GM23338 (cell line): Measurements from ENCODE around the gene MED13L.

Experiments
- CREB1 ChIP-seq: fragments of 250-450 bp; sonication (Bioruptor Pico); IDR thresholded peaks from 2 replicates; pipeline ENCODE4 v1.5.0; 2020; ENCODE audit warnings: low read depth, mild to moderate bottlenecking, moderate library complexity
- EZH2 ChIP-seq: fragments of 200-600 bp; sonication (generic); IDR thresholded peaks from one replicate; pipeline ENCODE4 v1.8.0; 2017; ENCODE audit warnings: antibody characterized with exemption, mild to moderate bottlenecking, low read depth; ENCODE audit not compliant: unreplicated experiment
- EZH2phosphoT487 ChIP-seq: fragments of 200-600 bp; sonication (generic); IDR thresholded peaks from one replicate; pipeline ENCODE4 v1.8.1; 2018; ENCODE audit warnings: antibody characterized with exemption; ENCODE audit not compliant: unreplicated experiment
- JUNB ChIP-seq: IDR thresholded peaks from one replicate; pipeline ENCODE4 v1.6.1; 2016; ENCODE audit warnings: antibody characterized with exemption; ENCODE audit not compliant: unreplicated experiment
- POLR2AphosphoS5 ChIP-seq: IDR thresholded peaks from 2 replicates; pipeline ENCODE4 v1.6.1; 2016; ENCODE audit warnings: antibody characterized with exemption, low read depth
- STAT1 ChIP-seq: IDR thresholded peaks from one replicate; pipeline ENCODE4 v1.6.1; 2016; ENCODE audit warnings: antibody characterized with exemption; ENCODE audit not compliant: unreplicated experiment
- TF ChIP-seq, protein P1 (sequence below), 2 experiments: fragments of 200-600 bp in 1 of 2; sonication (generic) in 1 of 2; conservative IDR thresholded peaks; 2 replicates each; pipeline versions ENCODE4 v1.5.1 to v1.6.1; 2016 to 2017; ENCODE audit warnings: antibody characterized with exemption in 2 of 2, low read depth in 2 of 2, mild to moderate bottlenecking in 2 of 2, moderate library complexity in 1 of 2
- TF ChIP-seq, protein P2 (sequence below): IDR thresholded peaks from one replicate; pipeline ENCODE4 v1.6.1; 2018; ENCODE audit warnings: antibody characterized with exemption; ENCODE audit not compliant: unreplicated experiment
- TF ChIP-seq, protein P3 (sequence below): fragments of 250-450 bp; sonication (Bioruptor Pico); IDR thresholded peaks from 2 replicates; pipeline ENCODE4 v1.5.0; 2020; ENCODE audit warnings: mild to moderate bottlenecking, moderate library complexity

DNA sequence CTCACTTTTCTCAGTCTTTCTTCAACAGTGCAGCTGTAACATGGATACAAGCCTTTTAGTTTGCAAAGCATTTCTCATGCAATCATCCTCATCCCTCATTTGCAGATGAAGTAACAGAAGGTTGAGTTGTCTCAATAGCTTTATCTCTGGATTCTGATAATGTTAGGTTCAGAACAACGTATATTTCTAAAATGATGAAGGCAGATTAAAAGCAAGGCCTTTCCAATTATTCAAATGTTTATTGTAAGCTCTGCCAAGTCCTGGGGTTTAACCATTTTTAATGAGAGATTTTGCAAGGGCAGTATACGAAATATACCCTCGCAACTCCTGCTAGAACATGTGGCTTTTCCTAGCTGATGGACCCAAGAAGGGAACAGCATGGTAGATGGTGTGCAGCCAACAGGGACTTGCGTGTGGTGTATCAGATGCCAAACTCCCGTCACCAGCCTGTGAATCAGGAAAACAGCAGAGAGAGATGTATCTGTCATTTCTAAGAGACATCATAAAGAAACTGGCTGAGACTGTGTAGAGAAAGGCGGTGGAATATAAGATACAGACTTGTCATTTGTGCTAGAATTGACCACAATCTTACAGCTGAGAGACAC lies 319.7 kb downstream of the MED13L start:
- no peak for TF ChIP-seq POLR2AphosphoS5
- TF ChIP-seq, protein P1, sequence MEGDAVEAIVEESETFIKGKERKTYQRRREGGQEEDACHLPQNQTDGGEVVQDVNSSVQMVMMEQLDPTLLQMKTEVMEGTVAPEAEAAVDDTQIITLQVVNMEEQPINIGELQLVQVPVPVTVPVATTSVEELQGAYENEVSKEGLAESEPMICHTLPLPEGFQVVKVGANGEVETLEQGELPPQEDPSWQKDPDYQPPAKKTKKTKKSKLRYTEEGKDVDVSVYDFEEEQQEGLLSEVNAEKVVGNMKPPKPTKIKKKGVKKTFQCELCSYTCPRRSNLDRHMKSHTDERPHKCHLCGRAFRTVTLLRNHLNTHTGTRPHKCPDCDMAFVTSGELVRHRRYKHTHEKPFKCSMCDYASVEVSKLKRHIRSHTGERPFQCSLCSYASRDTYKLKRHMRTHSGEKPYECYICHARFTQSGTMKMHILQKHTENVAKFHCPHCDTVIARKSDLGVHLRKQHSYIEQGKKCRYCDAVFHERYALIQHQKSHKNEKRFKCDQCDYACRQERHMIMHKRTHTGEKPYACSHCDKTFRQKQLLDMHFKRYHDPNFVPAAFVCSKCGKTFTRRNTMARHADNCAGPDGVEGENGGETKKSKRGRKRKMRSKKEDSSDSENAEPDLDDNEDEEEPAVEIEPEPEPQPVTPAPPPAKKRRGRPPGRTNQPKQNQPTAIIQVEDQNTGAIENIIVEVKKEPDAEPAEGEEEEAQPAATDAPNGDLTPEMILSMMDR (conservative IDR thresholded peaks at IDR 0.05; ENCODE audit: low read depth in 2 of 2): no peak
- TF ChIP-seq STAT1: no peak
- TF ChIP-seq CREB1 (CRISPR knock-in tag): no peak
- TF ChIP-seq EZH2phosphoT487: no peak
- TF ChIP-seq EZH2: no peak
- no peak for TF ChIP-seq JUNB
- TF ChIP-seq, protein P2, sequence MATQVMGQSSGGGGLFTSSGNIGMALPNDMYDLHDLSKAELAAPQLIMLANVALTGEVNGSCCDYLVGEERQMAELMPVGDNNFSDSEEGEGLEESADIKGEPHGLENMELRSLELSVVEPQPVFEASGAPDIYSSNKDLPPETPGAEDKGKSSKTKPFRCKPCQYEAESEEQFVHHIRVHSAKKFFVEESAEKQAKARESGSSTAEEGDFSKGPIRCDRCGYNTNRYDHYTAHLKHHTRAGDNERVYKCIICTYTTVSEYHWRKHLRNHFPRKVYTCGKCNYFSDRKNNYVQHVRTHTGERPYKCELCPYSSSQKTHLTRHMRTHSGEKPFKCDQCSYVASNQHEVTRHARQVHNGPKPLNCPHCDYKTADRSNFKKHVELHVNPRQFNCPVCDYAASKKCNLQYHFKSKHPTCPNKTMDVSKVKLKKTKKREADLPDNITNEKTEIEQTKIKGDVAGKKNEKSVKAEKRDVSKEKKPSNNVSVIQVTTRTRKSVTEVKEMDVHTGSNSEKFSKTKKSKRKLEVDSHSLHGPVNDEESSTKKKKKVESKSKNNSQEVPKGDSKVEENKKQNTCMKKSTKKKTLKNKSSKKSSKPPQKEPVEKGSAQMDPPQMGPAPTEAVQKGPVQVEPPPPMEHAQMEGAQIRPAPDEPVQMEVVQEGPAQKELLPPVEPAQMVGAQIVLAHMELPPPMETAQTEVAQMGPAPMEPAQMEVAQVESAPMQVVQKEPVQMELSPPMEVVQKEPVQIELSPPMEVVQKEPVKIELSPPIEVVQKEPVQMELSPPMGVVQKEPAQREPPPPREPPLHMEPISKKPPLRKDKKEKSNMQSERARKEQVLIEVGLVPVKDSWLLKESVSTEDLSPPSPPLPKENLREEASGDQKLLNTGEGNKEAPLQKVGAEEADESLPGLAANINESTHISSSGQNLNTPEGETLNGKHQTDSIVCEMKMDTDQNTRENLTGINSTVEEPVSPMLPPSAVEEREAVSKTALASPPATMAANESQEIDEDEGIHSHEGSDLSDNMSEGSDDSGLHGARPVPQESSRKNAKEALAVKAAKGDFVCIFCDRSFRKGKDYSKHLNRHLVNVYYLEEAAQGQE: no peak
- TF ChIP-seq, protein P3, sequence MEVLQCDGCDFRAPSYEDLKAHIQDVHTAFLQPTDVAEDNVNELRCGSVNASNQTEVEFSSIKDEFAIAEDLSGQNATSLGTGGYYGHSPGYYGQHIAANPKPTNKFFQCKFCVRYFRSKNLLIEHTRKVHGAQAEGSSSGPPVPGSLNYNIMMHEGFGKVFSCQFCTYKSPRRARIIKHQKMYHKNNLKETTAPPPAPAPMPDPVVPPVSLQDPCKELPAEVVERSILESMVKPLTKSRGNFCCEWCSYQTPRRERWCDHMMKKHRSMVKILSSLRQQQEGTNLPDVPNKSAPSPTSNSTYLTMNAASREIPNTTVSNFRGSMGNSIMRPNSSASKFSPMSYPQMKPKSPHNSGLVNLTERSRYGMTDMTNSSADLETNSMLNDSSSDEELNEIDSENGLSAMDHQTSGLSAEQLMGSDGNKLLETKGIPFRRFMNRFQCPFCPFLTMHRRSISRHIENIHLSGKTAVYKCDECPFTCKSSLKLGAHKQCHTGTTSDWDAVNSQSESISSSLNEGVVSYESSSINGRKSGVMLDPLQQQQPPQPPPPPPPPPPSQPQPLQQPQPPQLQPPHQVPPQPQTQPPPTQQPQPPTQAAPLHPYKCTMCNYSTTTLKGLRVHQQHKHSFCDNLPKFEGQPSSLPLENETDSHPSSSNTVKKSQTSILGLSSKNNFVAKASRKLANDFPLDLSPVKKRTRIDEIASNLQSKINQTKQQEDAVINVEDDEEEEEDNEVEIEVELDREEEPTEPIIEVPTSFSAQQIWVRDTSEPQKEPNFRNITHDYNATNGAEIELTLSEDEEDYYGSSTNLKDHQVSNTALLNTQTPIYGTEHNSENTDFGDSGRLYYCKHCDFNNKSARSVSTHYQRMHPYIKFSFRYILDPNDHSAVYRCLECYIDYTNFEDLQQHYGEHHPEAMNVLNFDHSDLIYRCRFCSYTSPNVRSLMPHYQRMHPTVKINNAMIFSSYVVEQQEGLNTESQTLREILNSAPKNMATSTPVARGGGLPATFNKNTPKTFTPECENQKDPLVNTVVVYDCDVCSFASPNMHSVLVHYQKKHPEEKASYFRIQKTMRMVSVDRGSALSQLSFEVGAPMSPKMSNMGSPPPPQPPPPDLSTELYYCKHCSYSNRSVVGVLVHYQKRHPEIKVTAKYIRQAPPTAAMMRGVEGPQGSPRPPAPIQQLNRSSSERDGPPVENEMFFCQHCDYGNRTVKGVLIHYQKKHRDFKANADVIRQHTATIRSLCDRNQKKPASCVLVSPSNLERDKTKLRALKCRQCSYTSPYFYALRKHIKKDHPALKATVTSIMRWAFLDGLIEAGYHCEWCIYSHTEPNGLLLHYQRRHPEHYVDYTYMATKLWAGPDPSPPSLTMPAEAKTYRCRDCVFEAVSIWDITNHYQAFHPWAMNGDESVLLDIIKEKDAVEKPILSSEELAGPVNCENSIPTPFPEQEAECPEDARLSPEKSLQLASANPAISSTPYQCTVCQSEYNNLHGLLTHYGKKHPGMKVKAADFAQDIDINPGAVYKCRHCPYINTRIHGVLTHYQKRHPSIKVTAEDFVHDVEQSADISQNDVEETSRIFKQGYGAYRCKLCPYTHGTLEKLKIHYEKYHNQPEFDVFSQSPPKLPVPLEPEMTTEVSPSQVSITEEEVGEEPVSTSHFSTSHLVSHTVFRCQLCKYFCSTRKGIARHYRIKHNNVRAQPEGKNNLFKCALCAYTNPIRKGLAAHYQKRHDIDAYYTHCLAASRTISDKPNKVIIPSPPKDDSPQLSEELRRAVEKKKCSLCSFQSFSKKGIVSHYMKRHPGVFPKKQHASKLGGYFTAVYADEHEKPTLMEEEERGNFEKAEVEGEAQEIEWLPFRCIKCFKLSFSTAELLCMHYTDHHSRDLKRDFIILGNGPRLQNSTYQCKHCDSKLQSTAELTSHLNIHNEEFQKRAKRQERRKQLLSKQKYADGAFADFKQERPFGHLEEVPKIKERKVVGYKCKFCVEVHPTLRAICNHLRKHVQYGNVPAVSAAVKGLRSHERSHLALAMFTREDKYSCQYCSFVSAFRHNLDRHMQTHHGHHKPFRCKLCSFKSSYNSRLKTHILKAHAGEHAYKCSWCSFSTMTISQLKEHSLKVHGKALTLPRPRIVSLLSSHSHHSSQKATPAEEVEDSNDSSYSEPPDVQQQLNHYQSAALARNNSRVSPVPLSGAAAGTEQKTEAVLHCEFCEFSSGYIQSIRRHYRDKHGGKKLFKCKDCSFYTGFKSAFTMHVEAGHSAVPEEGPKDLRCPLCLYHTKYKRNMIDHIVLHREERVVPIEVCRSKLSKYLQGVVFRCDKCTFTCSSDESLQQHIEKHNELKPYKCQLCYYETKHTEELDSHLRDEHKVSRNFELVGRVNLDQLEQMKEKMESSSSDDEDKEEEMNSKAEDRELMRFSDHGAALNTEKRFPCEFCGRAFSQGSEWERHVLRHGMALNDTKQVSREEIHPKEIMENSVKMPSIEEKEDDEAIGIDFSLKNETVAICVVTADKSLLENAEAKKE (CRISPR knock-in tag): no peak
